Measurements from ENCODE around the gene CACNA1G. TPM values are rescaled to one million over a fixed set of nuclear protein-coding genes. Genes with fewer than 3 reads are reported as not detected.

The CACNA1G gene
- total RNA-seq, 1 donor from 2014 or later = not detected

DNA sequence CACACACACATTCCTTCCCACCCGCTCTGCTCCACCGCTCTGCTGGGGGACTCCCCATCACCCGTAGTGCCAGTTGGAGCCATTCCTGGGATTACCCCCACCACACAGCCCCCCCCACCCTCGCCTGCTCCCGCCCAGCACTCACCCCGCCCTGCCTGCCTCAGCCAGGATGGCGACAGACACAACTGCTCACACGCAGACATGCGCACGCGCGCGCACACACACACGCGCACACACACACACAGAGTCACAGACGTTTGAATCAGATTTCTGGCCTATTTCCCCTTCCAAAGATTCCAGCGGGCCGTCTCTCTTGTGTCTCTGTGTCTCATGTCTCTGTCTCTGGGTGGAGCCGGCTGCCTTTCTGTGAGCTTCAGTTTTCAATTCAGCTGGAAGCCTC, 4.4 kb downstream of the CACNA1G start:
- no peak for DNase-seq (ENCODE audit: extremely low read depth, low read depth, low spot score)

DNA sequence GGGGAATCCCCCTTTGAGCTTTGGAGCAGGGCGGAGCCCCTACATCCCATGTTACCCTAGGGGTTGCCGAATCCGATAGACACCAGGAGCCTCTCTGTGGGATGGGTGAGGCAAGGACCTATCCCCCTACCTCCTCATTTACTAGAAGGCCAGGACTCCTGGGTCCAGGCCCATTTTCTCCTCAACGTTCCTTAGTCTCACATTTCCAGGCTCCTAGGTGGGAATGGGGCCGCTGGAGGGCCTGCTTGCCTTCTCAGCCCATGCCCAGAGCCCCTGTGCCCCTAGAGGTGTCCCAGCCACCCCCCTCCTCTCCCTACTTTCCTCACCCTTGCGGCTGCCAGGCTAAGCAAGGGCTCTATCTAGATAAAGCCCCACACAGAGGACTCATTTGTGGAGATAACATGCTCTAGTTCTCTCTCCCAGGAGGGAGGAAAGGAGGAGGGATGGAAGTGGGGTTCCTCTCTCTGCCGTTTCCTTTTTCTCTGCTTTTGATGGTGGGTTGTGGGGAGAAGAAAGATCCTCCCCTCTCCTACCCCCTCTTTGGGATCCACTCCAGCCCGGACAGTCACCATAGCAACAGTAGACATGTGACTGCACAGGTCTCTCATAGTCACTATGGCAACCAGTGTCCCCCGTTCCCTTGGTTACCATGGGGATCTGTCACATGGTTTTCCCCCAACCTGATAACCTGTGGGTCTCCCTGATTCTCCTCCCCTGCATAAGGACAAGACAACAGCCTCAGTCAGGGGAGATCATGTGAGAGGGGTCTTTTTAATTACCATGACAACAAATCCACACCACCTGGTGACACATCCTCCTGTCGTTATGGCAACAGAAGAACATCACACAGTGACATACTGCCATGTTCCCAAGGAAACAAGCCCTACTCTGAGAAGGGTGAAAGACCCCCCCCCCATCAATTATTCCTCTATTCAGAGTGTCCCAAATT, 5.2 kb downstream of the CACNA1G start:
- no peak for DNase-seq (ENCODE audit: extremely low read depth, low read depth, low spot score)

DNA sequence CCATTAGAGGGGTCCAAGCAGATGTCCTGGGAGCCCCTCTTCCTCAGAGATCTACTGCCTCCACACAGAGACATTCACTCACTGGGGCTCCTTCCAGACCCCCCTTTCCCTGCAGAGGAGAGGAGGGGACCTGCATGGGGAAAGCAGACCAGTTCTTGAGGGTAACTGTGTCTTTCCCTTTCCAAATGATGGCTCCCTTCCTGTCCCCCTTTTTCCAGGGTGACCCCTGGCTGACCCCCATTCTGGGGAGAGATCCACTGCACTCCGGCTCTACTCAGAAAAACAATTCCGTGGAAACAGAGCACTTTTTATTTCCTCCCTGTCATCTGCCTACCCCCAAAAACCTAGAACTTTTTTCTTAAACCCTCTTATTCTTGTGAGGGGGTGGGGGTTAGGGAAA, 6.4 kb downstream of the CACNA1G start:
- no peak for DNase-seq (ENCODE audit: extremely low read depth, low read depth, low spot score)

DNA sequence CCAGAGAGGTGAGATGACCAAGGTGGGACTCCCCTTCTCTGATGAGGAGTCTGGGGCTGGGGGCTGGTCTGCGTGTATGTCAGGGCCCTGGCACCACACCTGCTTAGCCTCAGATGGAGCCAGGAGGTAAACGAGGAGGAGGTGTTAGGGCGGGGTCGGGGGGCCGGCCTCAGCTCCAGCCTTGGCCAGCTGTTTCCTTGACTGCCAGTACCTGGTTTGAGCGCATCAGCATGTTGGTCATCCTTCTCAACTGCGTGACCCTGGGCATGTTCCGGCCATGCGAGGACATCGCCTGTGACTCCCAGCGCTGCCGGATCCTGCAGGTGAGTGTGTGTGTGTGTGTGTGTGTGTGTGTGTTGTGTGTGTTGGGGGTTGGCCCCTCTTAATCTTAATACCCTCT, 8.1 kb downstream of the CACNA1G start:
- no peak for DNase-seq (ENCODE audit: extremely low read depth, low read depth, low spot score)

DNA sequence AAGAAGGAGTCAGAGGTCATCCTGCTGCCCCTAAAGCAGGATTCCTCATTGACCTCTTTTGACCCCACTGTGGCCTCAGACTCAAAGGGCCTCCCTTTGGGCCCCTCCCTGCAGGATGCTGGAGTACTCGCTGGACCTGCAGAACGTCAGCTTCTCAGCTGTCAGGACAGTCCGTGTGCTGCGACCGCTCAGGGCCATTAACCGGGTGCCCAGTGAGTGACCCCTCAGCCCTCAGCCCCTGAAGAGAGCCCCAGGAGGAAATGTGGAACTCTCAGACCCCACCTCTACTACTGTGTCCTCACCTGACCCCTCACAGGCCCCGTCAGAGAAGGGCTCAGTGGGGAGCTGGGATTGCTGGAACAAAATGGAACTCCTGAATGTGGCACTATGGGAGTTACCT, 9.1 kb downstream of the CACNA1G start:
- DNase-seq (ENCODE audit: extremely low read depth, low read depth, low spot score) = no peak

DNA sequence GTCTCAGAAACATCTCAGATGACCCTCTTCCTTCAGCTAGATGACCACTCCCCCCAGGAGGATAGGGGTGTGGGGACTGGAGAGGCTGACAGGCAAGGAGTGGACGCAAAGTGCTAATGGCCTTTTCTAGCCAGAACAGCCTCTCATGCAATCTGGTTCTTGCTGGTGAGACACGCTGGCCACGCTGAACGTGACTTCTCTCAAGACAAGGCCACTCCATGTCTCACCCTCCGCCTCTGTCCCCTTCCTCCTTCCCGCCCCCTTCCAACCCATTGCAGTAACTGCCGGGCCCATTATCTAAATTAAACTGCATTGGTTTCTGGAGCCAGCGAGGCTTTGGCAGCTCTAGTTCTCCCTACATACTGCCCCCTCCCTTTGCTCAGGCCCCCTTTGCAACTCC, 9.5 kb downstream of the CACNA1G start:
- no peak for DNase-seq (ENCODE audit: extremely low read depth, low read depth, low spot score)

DNA sequence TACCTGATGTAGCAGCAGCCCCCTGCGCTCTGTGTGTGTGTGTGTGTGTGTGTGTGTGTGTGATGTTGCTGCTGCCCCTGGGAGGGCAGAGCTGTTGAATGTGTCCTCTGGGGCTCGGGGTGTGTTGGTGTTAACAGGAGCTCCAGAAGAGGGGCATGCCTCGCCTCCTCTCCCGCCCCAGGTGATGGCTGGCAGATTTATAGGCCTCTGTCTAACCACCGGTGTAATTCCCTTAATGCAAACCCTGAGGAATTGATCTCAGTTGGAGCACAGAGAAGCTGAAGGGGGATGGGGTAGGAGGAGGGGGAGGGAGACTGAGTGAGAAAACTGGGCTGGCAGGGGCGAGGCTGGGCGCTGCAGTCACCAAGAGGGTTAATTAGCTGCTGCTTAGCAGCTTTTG, 10.0 kb downstream of the CACNA1G start:
- no peak for DNase-seq (ENCODE audit: extremely low read depth, low read depth, low spot score)

DNA sequence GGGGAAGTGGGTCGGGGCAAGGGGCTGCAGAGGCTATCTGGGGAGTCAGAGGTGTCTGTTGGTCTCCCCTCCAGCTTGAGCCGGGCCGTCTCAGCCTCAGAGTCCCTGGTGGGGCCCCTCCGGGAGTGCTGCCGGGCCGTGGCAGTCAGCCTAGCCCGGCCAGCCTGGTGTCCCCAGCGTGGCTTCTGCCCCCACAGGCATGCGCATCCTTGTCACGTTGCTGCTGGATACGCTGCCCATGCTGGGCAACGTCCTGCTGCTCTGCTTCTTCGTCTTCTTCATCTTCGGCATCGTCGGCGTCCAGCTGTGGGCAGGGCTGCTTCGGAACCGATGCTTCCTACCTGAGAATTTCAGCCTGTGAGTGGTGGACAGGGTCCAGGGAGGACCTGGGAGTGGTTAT, 11.2 kb downstream of the CACNA1G start:
- DNase-seq (ENCODE audit: extremely low read depth, low read depth, low spot score) = no peak

DNA sequence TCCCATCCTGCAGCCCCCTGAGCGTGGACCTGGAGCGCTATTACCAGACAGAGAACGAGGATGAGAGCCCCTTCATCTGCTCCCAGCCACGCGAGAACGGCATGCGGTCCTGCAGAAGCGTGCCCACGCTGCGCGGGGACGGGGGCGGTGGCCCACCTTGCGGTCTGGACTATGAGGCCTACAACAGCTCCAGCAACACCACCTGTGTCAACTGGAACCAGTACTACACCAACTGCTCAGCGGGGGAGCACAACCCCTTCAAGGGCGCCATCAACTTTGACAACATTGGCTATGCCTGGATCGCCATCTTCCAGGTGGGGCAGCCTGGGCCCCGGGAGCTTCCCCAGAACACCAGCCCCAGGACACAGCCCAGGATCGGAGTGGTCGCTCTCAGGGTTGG, 12.0 kb downstream of the CACNA1G start:
- no peak for DNase-seq (ENCODE audit: extremely low read depth, low read depth, low spot score)

DNA sequence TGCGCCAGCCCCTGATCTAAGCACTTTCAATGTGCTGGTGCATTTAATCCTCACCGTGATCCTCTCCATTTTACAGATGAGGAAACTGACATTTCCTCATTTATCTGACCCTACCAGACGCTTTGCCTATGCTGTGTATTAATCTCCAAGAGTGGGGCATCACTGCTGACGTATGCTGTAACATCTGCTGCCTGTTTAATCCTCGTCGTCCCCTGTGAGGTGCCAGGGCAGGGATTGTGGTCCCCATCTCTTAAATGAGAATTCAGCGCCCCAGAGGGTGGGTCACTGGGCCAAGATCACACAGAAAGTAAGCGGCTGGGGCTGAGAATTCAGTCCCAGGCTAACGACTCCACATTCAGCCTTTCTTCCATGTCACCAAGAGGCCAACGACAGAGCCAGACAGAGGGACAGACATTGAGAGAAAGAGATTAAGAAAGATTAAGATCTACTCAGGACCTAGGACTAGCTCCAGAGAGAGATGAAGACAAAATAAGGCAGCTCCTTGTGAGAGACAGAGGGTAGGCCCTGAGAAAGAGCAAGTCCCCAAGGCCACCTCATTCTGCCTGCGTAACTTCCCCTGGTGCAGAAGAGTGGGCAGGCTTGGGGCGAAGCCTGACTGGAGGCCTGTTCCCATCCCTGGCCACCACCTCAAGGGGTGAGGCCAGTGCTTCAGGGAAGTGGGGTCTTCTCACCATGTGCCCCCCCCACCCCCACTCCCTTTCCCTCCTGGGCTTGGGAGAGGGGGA, 13.5 kb downstream of the CACNA1G start:
- no peak for DNase-seq (ENCODE audit: extremely low read depth, low read depth, low spot score)

DNA sequence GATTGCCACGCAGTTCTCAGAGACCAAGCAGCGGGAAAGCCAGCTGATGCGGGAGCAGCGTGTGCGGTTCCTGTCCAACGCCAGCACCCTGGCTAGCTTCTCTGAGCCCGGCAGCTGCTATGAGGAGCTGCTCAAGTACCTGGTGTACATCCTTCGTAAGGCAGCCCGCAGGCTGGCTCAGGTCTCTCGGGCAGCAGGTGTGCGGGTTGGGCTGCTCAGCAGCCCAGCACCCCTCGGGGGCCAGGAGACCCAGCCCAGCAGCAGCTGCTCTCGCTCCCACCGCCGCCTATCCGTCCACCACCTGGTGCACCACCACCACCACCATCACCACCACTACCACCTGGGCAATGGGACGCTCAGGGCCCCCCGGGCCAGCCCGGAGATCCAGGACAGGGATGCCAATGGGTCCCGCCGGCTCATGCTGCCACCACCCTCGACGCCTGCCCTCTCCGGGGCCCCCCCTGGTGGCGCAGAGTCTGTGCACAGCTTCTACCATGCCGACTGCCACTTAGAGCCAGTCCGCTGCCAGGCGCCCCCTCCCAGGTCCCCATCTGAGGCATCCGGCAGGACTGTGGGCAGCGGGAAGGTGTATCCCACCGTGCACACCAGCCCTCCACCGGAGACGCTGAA, 15.2 kb downstream of the CACNA1G start:
- DNase-seq (ENCODE audit: extremely low read depth, low read depth, low spot score) = no peak

DNA sequence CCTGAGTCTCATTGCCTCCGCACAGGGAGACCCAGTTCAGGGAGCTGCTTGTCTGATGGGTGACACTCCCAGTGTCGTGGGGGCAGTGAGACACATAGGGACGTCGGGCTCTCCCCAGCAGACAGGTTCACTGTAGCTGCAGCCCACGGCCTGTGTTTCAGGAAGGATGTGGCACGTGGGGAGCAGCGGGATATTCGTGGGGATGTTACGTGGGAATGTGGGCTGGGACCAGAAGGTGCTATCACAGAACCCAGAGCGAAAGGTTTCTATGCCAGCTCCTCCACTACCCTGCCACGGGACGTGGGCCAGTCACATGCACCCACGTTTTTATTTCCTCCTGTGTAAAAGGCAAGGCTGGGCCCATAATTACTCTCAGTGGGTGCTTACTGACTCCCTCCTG, 16.3 kb downstream of the CACNA1G start:
- no peak for DNase-seq (ENCODE audit: extremely low read depth, low read depth, low spot score)

DNA sequence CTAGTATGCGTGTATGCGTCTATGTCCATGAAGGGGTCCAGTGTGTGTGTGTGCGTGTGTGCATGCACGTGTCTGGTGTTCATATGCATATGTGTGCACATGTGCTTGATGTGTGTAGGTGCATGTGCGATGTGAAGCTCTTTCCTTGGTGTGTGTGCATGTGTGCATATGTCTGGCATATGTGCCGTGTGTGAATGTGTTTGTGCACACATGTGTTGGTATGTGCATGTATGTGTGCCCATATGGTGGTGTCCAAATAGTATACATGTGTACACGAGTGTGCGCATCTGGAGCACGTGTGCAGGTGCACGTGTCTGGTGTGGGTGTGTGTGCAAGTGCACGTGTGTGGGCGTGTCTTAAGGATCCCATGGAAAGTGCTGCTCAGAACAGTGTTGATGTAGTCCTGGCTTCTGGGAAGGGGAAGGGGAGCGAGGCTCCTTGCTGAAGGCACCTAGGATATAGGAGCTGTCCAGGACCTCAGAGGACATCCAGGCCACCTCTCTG, 17.0 kb downstream of the CACNA1G start:
- no peak for DNase-seq (ENCODE audit: extremely low read depth, low read depth, low spot score)

DNA sequence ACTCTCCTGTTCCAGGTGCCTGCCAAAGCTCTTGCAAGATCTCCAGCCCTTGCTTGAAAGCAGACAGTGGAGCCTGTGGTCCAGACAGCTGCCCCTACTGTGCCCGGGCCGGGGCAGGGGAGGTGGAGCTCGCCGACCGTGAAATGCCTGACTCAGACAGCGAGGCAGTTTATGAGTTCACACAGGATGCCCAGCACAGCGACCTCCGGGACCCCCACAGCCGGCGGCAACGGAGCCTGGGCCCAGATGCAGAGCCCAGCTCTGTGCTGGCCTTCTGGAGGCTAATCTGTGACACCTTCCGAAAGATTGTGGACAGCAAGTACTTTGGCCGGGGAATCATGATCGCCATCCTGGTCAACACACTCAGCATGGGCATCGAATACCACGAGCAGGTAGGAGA, 17.7 kb downstream of the CACNA1G start:
- DNase-seq (ENCODE audit: extremely low read depth, low read depth, low spot score) = no peak

DNA sequence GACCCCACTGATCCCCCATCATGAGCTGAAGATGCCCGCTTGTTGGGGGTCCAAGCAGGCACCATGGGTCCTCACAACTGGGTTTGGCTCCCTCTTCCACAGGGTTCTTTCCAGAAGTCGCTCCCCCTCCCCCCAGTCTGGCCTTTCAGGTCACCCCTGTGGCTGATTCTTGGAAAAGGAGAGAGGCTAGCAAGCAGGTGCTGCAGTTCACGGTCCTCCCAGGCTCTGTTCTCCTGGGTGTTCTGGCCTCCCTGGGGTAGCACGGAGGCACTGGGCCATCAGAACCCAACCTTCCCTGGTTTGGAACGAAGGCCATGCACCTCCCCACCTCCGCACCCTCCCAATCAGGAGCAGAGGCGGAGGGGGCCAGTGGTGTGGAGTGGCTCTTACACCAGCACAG, 18.9 kb downstream of the CACNA1G start:
- no peak for DNase-seq (ENCODE audit: extremely low read depth, low read depth, low spot score)

DNA sequence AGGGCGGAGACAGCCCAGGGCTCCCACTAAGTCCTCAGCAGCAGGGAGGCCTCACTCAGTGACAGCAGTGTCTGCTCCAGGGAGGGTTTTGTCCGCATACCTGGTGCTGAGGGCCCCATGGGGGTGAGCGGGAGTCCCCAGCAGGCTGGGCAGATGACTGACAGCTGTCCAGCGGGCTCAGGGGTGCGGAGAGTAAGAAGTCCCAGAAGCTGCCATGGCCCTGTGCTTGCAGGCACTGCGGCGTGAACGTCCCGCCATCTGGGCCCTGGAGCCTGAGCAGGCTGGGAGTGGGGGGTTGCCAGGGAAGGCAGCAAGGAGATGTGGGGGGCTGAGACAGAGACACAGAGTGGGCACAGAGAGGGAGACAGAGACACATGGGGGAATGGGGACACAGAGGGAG, 20.1 kb downstream of the CACNA1G start:
- no peak for DNase-seq (ENCODE audit: extremely low read depth, low read depth, low spot score)

DNA sequence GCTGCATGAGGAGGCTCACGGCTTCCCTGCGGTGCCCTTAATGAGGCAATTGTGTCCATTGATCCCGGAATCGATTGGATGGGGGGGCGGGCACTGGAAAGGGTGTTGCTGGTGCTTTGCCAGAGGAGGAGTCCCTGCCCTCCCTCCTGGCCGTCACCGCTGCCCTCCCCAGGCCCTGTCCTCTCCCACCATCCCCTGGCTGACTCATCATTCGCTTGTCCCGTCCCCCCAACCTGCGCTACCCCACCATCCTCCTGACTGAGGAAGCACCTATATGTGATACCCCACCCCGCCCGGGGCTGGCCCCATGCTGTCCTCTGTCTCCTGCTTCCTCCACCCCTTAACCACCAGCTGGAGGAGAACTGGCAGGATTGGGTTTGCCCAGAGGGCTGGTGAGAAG, 20.8 kb downstream of the CACNA1G start:
- DNase-seq (ENCODE audit: extremely low read depth, low read depth, low spot score) = no peak

DNA sequence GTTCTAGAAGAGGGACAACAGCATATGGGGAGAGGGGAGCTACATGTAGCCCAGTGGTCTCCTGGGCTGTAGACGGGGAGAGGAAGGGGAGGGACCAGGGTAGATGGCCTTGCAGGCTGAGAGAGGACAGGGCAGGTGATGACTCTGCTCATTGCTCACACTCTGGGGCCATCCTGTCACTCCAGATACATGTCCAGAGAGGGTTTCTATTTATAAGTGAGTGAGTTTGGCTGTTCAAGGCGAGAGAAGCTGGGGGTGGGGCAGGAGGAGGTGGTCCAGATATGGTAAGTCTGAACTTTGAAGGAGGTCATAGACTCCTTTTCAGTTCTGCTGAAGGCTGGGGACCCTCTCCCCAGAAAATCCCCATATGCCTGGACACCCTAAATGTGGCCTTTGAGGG, 22.2 kb downstream of the CACNA1G start:
- no peak for DNase-seq (ENCODE audit: extremely low read depth, low read depth, low spot score)

DNA sequence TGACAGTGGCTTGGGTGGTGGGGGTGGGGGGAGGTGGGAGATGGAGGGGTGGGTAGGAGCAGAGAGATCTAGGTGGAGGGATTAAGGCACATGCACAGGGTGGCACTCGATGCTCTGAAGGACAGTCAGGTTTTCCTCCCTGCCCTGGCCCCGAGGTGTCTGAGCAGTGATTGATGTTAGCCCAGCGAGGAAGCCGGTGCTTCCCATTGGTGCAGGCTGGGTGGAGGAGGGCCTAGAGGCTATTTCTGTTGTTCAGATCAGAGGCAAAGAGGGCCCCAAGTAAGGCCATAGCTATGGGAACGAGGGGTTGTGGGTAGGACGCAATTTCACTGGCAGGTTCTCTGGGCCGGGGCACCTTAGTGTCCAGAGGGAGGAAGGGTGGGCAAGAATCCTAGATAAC, 23.1 kb downstream of the CACNA1G start:
- DNase-seq (ENCODE audit: extremely low read depth, low read depth, low spot score) = no peak

DNA sequence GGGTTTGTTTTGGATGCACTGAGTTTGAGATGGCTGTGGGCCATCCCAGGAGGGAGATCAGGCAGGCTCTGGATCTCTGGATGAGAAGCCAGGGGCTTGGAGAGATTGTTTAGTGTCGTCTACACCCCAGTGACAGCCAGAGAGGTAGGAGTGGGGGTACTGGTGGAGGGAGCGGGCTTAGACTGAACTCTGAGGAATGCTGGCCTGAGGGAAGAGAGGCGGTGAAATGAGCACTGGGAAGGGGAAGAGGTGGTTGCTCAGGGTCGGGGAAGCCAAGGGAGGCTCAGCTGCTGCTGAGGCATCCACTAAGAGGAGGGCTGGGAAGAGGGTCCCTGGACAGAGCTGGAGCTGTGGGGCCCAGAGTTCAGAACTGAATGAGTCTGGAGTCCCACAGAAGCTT, 23.6 kb downstream of the CACNA1G start:
- no peak for DNase-seq (ENCODE audit: extremely low read depth, low read depth, low spot score)

DNA sequence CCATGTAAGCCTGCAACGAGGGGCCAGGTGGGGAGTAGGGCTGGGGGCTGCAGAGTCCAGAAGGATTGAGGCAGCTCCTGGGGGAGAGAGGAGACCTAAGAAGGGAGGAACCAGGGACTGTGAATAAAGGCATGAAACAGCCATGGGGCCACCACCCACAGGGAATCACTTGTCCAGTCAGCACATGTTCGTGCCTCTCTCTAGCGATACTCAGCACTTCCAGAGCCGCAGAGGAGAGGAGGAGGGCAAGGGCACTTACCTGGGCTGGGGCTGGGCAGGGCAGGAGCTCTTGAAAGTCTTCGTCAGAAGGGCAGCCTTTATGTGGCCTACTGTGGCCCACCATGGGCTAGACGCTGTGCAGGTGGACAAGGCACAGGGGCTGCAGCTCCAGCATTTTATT, 24.2 kb downstream of the CACNA1G start:
- DNase-seq (ENCODE audit: extremely low read depth, low read depth, low spot score) = no peak
